ENCODE data around the gene COPZ1. TPM values are rescaled to one million over a fixed set of nuclear protein-coding genes. Genes with fewer than 3 reads are reported as not detected.
A peak's percentile ranks its signal among the peaks of the same experiment; 100 is the strongest.

COPZ1 gene
- total and polyA plus RNA-seq, 9 of the 15 experiments (the other 6 are each of a cell fraction or from before 2014, with no cell fraction given): 137 to 487 (median 233) TPM

DNA sequence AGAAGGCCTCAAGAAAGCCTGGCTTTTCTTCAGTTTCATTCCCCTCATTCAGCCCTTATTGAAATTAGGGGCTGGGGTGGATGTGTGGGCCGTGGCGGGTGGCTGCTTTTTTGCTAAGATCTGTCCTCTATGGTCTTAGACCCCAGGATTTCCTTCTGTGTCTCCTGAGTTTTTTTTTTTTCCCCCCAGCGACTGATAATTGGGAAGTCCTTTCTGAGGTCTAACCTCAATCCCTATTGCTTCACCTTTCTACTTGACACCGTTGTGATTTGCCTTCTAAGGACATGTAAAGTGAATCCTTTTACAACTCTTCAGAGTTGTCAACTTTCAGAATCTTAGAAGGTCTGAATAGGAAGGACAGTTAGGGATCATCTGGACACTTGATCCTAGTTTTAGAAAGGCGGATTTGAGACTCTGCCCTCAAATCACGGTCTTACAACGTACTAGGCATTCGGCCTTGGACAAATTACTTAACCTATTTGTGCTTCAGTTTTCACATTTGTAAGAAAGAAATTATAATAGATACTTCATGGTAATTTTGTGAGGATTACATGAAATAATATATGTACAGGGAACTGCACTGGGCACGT, 34.9 kb downstream of the COPZ1 start (continued):
- no peak for TF ChIP-seq PTTG1 (tag; IDR thresholded peaks at IDR 0.05; ENCODE audit: low read depth)
- TF ChIP-seq TARDBP (IDR thresholded peaks at IDR 0.05): no peak
- no peak for TF ChIP-seq RBFOX2 (IDR thresholded peaks at IDR 0.05; ENCODE audit: low read depth, low read length)
- TF ChIP-seq SLC30A9 (CRISPR knock-in tag; IDR thresholded peaks at IDR 0.05): no peak
- TF ChIP-seq ETV5 (CRISPR knock-in tag; IDR thresholded peaks at IDR 0.05; ENCODE audit: low read depth): no peak
- TF ChIP-seq SNIP1 (IDR thresholded peaks at IDR 0.05; ENCODE audit: low read depth): no peak
- TF ChIP-seq, protein P1, sequence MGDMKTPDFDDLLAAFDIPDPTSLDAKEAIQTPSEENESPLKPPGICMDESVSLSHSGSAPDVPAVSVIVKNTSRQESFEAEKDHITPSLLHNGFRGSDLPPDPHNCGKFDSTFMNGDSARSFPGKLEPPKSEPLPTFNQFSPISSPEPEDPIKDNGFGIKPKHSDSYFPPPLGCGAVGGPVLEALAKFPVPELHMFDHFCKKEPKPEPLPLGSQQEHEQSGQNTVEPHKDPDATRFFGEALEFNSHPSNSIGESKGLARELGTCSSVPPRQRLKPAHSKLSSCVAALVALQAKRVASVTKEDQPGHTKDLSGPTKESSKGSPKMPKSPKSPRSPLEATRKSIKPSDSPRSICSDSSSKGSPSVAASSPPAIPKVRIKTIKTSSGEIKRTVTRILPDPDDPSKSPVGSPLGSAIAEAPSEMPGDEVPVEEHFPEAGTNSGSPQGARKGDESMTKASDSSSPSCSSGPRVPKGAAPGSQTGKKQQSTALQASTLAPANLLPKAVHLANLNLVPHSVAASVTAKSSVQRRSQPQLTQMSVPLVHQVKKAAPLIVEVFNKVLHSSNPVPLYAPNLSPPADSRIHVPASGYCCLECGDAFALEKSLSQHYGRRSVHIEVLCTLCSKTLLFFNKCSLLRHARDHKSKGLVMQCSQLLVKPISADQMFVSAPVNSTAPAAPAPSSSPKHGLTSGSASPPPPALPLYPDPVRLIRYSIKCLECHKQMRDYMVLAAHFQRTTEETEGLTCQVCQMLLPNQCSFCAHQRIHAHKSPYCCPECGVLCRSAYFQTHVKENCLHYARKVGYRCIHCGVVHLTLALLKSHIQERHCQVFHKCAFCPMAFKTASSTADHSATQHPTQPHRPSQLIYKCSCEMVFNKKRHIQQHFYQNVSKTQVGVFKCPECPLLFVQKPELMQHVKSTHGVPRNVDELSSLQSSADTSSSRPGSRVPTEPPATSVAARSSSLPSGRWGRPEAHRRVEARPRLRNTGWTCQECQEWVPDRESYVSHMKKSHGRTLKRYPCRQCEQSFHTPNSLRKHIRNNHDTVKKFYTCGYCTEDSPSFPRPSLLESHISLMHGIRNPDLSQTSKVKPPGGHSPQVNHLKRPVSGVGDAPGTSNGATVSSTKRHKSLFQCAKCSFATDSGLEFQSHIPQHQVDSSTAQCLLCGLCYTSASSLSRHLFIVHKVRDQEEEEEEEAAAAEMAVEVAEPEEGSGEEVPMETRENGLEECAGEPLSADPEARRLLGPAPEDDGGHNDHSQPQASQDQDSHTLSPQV (IDR thresholded peaks at IDR 0.05): no peak; the same call in none of the 2 replicates
- TF ChIP-seq, protein P2, sequence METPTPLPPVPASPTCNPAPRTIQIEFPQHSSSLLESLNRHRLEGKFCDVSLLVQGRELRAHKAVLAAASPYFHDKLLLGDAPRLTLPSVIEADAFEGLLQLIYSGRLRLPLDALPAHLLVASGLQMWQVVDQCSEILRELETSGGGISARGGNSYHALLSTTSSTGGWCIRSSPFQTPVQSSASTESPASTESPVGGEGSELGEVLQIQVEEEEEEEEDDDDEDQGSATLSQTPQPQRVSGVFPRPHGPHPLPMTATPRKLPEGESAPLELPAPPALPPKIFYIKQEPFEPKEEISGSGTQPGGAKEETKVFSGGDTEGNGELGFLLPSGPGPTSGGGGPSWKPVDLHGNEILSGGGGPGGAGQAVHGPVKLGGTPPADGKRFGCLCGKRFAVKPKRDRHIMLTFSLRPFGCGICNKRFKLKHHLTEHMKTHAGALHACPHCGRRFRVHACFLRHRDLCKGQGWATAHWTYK (CRISPR knock-in tag; IDR thresholded peaks at IDR 0.05): no peak
- TF ChIP-seq, protein P3, sequence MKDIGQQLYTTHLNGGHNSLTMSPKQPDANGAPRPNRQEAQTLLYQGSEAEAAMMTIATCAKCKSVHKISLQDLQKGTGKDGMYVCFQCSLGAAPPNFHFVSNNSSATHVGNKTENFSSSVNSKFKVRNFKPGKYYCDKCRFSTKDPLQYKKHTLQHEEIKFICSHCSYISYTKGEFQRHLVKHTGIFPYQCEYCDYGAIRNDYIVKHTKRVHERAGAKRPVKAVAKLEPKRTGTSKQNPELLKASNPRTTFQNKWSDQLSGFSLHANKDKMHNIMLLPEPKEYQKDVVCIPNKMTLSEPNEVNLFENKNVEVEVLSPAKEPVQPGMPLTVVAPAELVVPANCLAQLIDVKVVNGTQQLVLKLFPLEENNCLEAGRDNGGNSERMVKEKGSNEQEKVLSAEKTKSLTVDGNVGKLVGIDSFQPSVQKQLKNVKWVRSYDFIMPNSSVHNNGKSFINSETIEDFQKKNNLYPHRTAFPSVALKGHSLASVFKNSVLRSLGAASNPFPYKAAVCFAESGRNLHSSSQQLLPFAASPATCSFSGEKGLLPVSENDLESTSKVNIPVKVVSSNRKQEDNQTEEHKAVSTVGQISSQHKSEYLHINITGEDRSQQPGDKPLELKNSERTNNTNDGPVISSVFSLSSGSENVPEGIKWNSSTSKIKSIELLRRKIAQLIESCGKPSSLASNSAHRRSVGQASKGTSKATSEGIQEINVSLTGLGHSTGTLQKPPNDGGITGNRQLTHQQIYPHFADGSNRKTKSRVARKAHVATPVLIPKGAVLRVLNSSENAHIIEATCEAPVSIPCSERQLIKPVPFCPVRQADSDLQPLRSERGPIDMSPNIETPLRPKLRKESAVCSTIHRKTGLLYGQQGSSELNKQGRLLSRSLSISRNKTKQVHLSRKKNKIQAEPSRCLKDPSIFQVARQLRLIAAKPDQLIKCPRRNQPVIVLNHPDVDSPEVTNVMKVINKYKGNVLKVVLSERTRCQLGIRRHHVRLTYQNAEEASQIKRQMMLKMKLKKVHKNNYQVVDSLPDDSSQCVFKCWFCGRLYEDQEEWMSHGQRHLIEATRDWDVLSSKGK (CRISPR knock-in tag; IDR thresholded peaks at IDR 0.05): no peak
- TF ChIP-seq DDX20 (tag; IDR thresholded peaks at IDR 0.05; ENCODE audit: low read depth): no peak
- peak; percentile 98 for TF ChIP-seq SMARCA5 (IDR thresholded peaks at IDR 0.05)
- no peak for TF ChIP-seq ZNF274 (IDR thresholded peaks at IDR 0.05; ENCODE audit: borderline replicate concordance, low read depth, low read length)
- no peak for TF ChIP-seq HLTF (IDR thresholded peaks at IDR 0.05)
- no peak; the same call in 1 of the 2 replicates for TF ChIP-seq ZZZ3 (IDR thresholded peaks at IDR 0.05)
- TF ChIP-seq ZNF253 (CRISPR knock-in tag; conservative IDR thresholded peaks at IDR 0.05): no peak
- no peak for TF ChIP-seq MTA3 (IDR thresholded peaks at IDR 0.05; ENCODE audit: borderline replicate concordance)
- TF ChIP-seq ZNF174 (CRISPR knock-in tag; IDR thresholded peaks at IDR 0.05): no peak
- no peak for TF ChIP-seq NR3C1 (CRISPR knock-in tag; IDR thresholded peaks at IDR 0.05)
- no peak for TF ChIP-seq SAP30 (IDR thresholded peaks at IDR 0.05; ENCODE audit: borderline replicate concordance, insufficient read depth, low read depth, low read length, poor library complexity, severe bottlenecking)
